ENCODE data around the gene LAMB3. TPM values are rescaled to one million over a fixed set of nuclear protein-coding genes. Genes with fewer than 3 reads are reported as not detected.

LAMB3 gene
- total RNA-seq, 2 donors from 2014 or later, result 4.7 to 11.1 TPM

Small RNA genes lying within 50 kb of the gene (microRNA-seq; reads per million reads assigned to microRNA genes)
- gene MIR4260 (ENCODE audit: borderline number of aligned reads in 2 of 2, borderline replicate concordance in 1 of 2), result 0 reads per million in 2 donors

Other genes with a start within 250 kb of the LAMB3 start
- gene CAMK1G, start 68.7 kb downstream of the LAMB3 start, total RNA-seq, result under 1 TPM in 1 of 2 donors, not detected in 1; 0.28 TPM
- 100 to 1,000 TPM; 212 to 299 TPM for gene G0S2, start 23.0 kb upstream of the LAMB3 start, total RNA-seq
- 10 to 100 TPM in 1 of 2 donors, 1 to 10 TPM in 1; 3.7 to 17.2 TPM for gene HSD11B1, start 52.4 kb upstream of the LAMB3 start, total RNA-seq
- 1 to 10 TPM in 1 of 2 donors, under 1 TPM in 1; 0.19 to 2.2 TPM for gene TRAF3IP3, start 103.6 kb upstream of the LAMB3 start, total RNA-seq
- gene C1orf74, start 132.1 kb upstream of the LAMB3 start, total RNA-seq, result 1 to 10 TPM; 1.6 to 1.7 TPM
- gene IRF6, start 153.7 kb upstream of the LAMB3 start, total RNA-seq, result 10 to 100 TPM; 30.4 to 32.6 TPM
- gene UTP25, start 175.5 kb upstream of the LAMB3 start, total RNA-seq, result 1 to 10 TPM; 2.8 to 3.9 TPM

Measured in right atrium auricular region (tissue), 2 donors.